Ovary (tissue), 9 donors: ENCODE results near the gene NELL2. TPM values are rescaled to one million over a fixed set of nuclear protein-coding genes. Genes with fewer than 3 reads are reported as not detected.

Source experiments
- DNase-seq, 5 donors: peaks; one replicate each; pipeline ENCODE4 v3.0.0-alpha.2; 2019 to 2020
- H3K27ac ChIP-seq, 2 donors: fragments of 200-600 bp; one replicate each; pipeline versions ENCODE4 v1.5.1 to v1.8.0; 2019 to 2022
- H3K27me3 ChIP-seq: fragments of 200-600 bp; one replicate; pipeline ENCODE4 v1.8.0; 2022
- H3K36me3 ChIP-seq: fragments of 200-600 bp; sonication (generic); one replicate; pipeline ENCODE4 v1.5.1; 2019
- H3K4me1 ChIP-seq: one replicate; pipeline ENCODE4 v1.8.1; 2013; ENCODE audit warnings: mild to moderate bottlenecking, moderate library complexity; ENCODE audit not compliant: insufficient read depth
- H3K4me3 ChIP-seq: fragments of 200-600 bp; sonication (generic); one replicate; pipeline ENCODE4 v1.5.1; 2017
- H3K9me3 ChIP-seq, 2 donors: fragments of 200-600 bp in 1 of 2; sonication (generic) in 1 of 2; one replicate each; pipeline versions ENCODE4 v1.5.1 to v1.8.1; 2013 to 2019; ENCODE audit warnings: mild to moderate bottlenecking in 1 of 2, moderate library complexity in 1 of 2
- EP300 ChIP-seq: sonication (generic); formaldehyde crosslinking; IDR thresholded peaks from one replicate; pipeline ENCODE4 v1.6.1; 2017; ENCODE audit warnings: antibody characterized with exemption
- POLR2A ChIP-seq: fragments of 450-650 bp; IDR thresholded peaks from one replicate; pipeline ENCODE4 v1.6.1; 2017; ENCODE audit warnings: antibody characterized with exemption, mild to moderate bottlenecking, moderate library complexity
- WGBS, 3 donors: extraction: QIAGEN DNeasy Blood & Tissue Kit in 1 of 3; methylation state at CpG; one replicate each; pipeline versions ENCODE4 v1.1.5 to v1.1.7; 2013 to 2017; 5-methylcytosine and 5-hydroxymethylcytosine counted together
- intact Hi-C, 4 donors: fragments of 100-400 bp; cut with DNase I; formaldehyde crosslinking; loops; one replicate each; pipeline versions ENCODE4 v1.11.0 to v1.15.1; 2022 to 2023
- polyA plus RNA-seq, 2 donors: library from polyadenylated mRNA; stranded (reverse); fragments of 200-250 nt in 1 of 2; fragments of 350-450 nt in 1 of 2; fragmentation: Illumina TruSeq in 1 of 2; extraction: RNeasy Lipid Tissue Mini Kit (QIAGEN cat#74804) in 1 of 2; gene quantifications; one replicate each; pipeline ENCODE4 v1.2.3, GENCODE V29; 2013 to 2014
- total RNA-seq, 7 donors: library from RNA; depleted of rRNA in 2 of 7; stranded (reverse); fragments of >200 nt in 2 of 7; fragmentation: NEBNext Ultra II Directional in 3 of 7; extraction: Animal tissue kit (Norgen Biotek cat#: 25700) in 3 of 7; gene quantifications; one replicate each; pipeline versions ENCODE4 v1.1.0 to v1.2.4, GENCODE V29; 2016 to 2023
- TF ChIP-seq, protein P1 (sequence below), 3 donors: fragments of 450-650 bp in 2 of 3; fragments of 200-600 bp in 1 of 3; IDR thresholded peaks; one replicate each; pipeline versions ENCODE4 v1.5.1 to v1.8.0; 2016 to 2022; ENCODE audit warnings: antibody characterized with exemption in 3 of 3, mild to moderate bottlenecking in 1 of 3
- donor health status: DM: no; HTN: no; CAD: no; lungs with moderate emphysema.
- donor health status: DM: no; HTN: no; CAD: no.
- donor health status: Bipolar disorder and iron deficiency.
- donor health status: DM: yes; HTN: yes; CAD: no.
- donor health status: DM: no; HTN: no; CAD: no.
- donor health status: DM: yes; HTN: yes; CAD: no.

The NELL2 gene
- total and polyA plus RNA-seq, 9 donors, result 0.15 to 114 (median 1.7) TPM

DNA sequence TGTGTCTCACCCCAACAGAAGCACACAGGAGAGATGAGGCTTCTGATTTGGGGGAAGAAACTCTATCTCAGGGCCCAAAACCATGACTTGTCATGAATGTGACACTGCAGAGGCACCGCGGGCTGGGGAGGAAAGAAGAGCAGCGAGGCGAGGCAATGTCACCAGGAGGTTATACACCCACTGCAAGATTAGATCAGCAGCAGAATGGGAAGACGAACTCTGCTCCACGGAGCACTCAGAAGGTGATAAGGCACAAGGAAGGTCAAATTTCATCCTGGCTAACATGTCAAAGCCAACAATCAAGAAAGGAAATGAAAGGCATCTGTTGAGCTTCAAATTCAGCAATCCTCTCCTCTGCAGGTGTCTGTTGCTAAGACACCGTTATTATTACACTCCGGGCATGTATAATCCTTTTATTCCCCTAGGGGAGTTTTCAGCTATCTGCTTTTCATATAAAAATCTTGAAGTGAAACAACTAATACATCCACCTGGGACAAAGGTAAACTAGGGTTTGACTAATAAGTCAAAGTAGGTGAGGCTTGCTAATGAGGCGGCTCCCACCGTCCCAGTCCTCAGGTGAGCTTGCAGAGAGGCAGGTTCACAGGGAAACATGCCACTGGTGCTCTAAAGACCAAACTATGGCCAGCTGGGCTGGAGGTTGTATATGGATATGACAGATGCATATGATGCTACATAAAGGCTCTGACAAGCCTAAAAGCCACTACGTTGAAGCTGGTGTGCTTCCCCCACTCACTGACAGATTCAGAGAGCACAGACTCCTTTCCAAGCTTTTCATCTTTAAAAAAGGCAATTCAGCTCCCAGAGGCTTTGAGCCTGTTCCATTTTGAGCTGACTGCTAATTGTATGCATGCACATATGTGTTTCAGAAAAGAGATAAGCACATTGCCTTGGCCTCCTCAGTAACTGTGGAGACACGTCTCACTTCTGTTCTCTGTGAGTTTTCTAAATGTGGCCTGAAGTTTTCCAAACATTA is 221.2 kb downstream of the NELL2 start:
- no peaks in the 10 kb centered on the region for H3K36me3 ChIP-seq
- H3K4me3 ChIP-seq, result no peak overlapping the region
- H3K4me1 ChIP-seq, result no peaks in the 10 kb centered on the region
- no peak overlapping the region for H3K27ac ChIP-seq
- WGBS, 3 donors, result 33 to 46% (median 38%) methylated on average over 12 of the region's 12 CpGs
- intact Hi-C loops, result no loop called here
- DNase-seq, result no peak
- no peaks in the 10 kb centered on the region for H3K9me3 ChIP-seq
- H3K27me3 ChIP-seq, result no peaks in the 10 kb centered on the region
- no peak for TF ChIP-seq POLR2A
- TF ChIP-seq, protein P1, sequence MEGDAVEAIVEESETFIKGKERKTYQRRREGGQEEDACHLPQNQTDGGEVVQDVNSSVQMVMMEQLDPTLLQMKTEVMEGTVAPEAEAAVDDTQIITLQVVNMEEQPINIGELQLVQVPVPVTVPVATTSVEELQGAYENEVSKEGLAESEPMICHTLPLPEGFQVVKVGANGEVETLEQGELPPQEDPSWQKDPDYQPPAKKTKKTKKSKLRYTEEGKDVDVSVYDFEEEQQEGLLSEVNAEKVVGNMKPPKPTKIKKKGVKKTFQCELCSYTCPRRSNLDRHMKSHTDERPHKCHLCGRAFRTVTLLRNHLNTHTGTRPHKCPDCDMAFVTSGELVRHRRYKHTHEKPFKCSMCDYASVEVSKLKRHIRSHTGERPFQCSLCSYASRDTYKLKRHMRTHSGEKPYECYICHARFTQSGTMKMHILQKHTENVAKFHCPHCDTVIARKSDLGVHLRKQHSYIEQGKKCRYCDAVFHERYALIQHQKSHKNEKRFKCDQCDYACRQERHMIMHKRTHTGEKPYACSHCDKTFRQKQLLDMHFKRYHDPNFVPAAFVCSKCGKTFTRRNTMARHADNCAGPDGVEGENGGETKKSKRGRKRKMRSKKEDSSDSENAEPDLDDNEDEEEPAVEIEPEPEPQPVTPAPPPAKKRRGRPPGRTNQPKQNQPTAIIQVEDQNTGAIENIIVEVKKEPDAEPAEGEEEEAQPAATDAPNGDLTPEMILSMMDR (IDR thresholded peaks at IDR 0.05), result no peak
- no peak for TF ChIP-seq EP300

DNA sequence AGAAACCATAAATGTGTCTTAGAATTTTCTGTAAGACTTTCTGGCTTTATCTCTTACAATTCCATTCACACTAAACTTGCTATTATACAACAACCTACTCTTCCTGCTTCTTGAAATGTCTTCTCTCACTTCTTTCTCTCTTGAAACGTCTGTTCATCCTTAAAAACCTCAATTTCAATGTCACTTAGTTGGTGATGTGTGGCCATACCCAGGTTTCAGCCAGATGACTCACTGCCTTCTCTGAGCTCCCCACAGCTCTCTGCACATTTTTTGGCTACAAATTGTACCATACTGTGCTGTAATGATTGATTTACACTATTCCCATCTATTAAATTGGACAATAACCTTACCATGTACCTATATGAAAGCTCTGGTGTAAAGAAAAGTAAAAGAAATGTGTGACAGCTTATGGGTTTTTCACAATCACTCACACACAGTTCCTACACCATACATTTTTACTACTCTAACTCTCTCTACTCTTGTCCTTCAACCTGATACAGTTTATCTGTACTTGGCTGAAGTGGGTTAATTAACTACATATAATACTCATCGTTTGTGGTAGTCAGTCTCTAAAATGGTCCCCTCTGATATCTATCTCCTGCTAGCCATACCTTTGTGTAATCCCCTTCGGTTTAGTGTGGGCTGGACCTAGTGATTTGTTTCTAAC is 222.1 kb downstream of the NELL2 start:
- TF ChIP-seq, protein P1 (IDR thresholded peaks at IDR 0.05), result no peak
- no peak for TF ChIP-seq EP300
- no peak for TF ChIP-seq POLR2A
- Histone ChIP-seq H3K36me3 (no peaks in the 10 kb centered on the region), H3K27ac (no peak overlapping the region), H3K4me3 (no peak overlapping the region), H3K27me3 (no peaks in the 10 kb centered on the region), H3K9me3 (no peaks in the 10 kb centered on the region), H3K4me1 (no peaks in the 10 kb centered on the region)
- intact Hi-C loops, result no loop called here
- DNase-seq, result no peak
- WGBS, 3 donors, result 17 to 42% (median 25%) methylated on average over 3 of the region's 3 CpGs

DNA sequence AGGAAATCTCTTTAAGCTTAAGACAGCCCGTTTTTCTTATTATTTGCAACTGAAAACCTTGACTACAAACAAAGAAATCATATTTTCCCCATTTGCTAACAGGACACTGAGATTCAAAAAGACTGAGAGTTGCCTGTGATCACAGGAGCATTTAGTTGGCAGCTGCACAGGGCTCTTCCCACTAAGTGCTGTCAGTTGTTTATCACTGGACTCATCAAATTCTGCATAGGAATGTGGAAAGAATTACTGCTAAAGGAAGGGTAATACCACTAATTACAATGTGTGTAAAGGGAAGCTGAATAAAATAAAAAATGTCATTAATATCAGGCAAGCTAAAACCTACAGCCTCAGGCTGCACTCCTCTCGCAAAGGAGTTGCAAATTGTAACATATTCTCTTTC is 226.4 kb downstream of the NELL2 start:
- intact Hi-C loops, result no loop called here
- Histone ChIP-seq H3K9me3 (no peaks in the 10 kb centered on the region), H3K27me3 (no peaks in the 10 kb centered on the region), H3K4me3 (no peak overlapping the region), H3K4me1 (no peaks in the 10 kb centered on the region), H3K27ac (no peak overlapping the region), H3K36me3 (no peaks in the 10 kb centered on the region)
- no peak for TF ChIP-seq POLR2A
- TF ChIP-seq, protein P1 (IDR thresholded peaks at IDR 0.05), result no peak
- no peak for TF ChIP-seq EP300
- WGBS, 3 donors, result 45 to 50% (median 45%) methylated on average over 2 of the region's 2 CpGs
- DNase-seq, result no peak

DNA sequence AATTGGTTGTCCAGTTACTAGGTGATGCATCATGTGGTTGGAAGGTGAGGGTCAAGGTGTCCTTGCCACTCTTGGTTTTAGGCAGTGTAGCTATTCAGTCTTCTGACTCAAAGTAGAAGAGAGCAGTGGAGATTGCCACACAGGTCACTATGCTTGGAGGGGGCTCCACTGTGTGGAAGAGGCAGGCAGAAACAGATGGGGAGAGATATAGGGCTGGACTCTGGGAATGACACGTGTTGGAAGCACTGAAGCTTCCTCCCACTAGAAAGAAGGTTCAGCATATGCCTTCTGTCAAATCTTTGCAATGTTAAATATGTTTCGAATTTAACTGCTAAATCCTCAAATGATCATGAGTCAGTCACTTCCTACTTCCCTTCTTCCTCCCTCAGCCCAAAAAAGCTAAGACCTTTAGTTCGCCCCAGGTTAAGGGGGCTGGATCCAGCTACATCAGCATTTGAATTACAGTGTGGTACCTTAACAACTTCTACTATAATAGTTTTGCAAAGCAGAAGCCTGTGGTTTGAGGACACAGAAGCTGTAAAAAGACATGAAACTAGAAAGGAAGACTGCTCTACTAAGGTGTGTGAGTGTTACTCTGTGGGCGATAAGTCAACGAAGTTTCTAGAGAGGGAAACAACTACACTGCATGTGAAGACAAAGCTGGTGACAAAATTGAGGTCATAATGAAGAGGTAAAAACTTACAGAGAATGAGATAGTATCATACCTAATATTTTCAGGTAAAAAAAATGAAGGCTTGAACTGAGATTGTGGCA is 228.0 kb downstream of the NELL2 start:
- Histone ChIP-seq H3K9me3 (no peaks in the 10 kb centered on the region), H3K4me3 (no peak overlapping the region), H3K4me1 (no peaks in the 10 kb centered on the region), H3K27me3 (no peaks in the 10 kb centered on the region), H3K36me3 (no peaks in the 10 kb centered on the region), H3K27ac (no peak overlapping the region)
- no peak for TF ChIP-seq EP300
- TF ChIP-seq, protein P1 (IDR thresholded peaks at IDR 0.05), result no peak
- TF ChIP-seq POLR2A, result no peak
- DNase-seq, result no peak
- 61 to 65% (median 61%) methylated on average over 5 of the region's 5 CpGs for WGBS, 3 donors
- intact Hi-C loops, result no loop called here
